Activated naive CD8-positive, alpha-beta T cell treated with anti-CD3 and anti-CD28 coated beads for 36 hours (primary cell): Measurements from ENCODE around the gene RAB37. TPM values are rescaled to one million over a fixed set of nuclear protein-coding genes. Genes with fewer than 3 reads are reported as not detected.

ENCODE experiments used
- DNase-seq: peaks from one replicate; pipeline ENCODE4 v3.0.0; 2021
- H3K27ac Mint-ChIP-seq: one replicate; pipeline ENCODE4 v1.8.0; 2022; ENCODE audit warnings: mild to moderate bottlenecking, moderate library complexity, mixed read lengths
- H3K27me3 Mint-ChIP-seq: one replicate; pipeline ENCODE4 v1.8.0; 2022; ENCODE audit warnings: mild to moderate bottlenecking, mixed read lengths
- H3K36me3 Mint-ChIP-seq: one replicate; pipeline ENCODE4 v1.8.0; 2021; ENCODE audit warnings: mild to moderate bottlenecking, mixed read lengths
- H3K4me1 Mint-ChIP-seq: one replicate; pipeline ENCODE4 v1.8.0; 2021; ENCODE audit warnings: mixed read lengths
- H3K4me3 Mint-ChIP-seq: one replicate; pipeline ENCODE4 v1.8.0; 2022; ENCODE audit warnings: mild to moderate bottlenecking, moderate library complexity, mixed read lengths
- H3K9me3 Mint-ChIP-seq: one replicate; pipeline ENCODE4 v1.8.0; 2022; ENCODE audit warnings: mixed read lengths
- total RNA-seq, 2 experiments: library from RNA; stranded (reverse); gene quantifications; one replicate each; pipeline ENCODE4 v1.2.3, GENCODE V29; 2021

The RAB37 gene
- total RNA-seq, 2 experiments from 2014 or later: 1.8 TPM

GRCh38 chr17:74737299-74738050 lies 419 bp downstream of the RAB37 start:
- Mint-ChIP-seq H3K27ac (peak overlapping the region; percentile 16), H3K4me3 (peak overlapping the region; percentile 75), H3K36me3 (no peaks in the 10 kb centered on the region), H3K27me3 (no peaks in the 10 kb centered on the region), H3K4me1 (peaks cover 46% of the 10 kb centered on the region), H3K9me3 (no peaks in the 10 kb centered on the region)
- DNase-seq: no peak

GRCh38 chr17:74738051-74738996 lies 1.3 kb downstream of the RAB37 start:
- DNase-seq: peak; percentile 80
- Mint-ChIP-seq H3K9me3 (no peaks in the 10 kb centered on the region), H3K27ac (peak overlapping the region; percentile 16), H3K36me3 (no peaks in the 10 kb centered on the region), H3K4me3 (peak overlapping the region; percentile 75), H3K27me3 (no peaks in the 10 kb centered on the region), H3K4me1 (peaks cover 54% of the 10 kb centered on the region)

GRCh38 chr17:74739227-74739831 lies 2.3 kb downstream of the RAB37 start:
- Mint-ChIP-seq H3K4me1 (peaks cover 63% of the 10 kb centered on the region), H3K4me3 (peak overlapping the region; percentile 2), H3K27me3 (no peaks in the 10 kb centered on the region), H3K36me3 (no peaks in the 10 kb centered on the region), H3K27ac (peak overlapping the region; percentile 16), H3K9me3 (peaks cover 4% of the 10 kb centered on the region)
- DNase-seq: no peak

DNA sequence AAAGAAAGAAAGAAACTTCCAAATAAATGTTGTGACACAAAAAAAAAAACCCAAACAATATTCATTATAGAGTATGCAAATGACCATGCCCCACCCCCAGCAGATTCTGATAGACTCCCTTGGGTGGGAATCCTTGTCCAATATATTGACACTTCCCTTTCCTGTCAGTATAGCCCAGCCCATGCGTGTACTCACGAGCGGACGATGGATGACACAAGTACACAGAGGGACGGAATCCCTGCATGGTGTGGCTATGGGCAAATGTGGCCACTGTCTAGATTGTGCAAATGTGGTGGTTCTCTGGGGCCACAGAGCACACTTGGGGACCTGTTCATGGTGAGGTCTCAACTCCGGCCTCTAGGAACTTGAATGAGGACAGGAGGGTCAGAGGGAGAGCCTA lies 3.1 kb downstream of the RAB37 start:
- Mint-ChIP-seq H3K4me1 (peaks cover 69% of the 10 kb centered on the region), H3K4me3 (no peak overlapping the region), H3K36me3 (no peaks in the 10 kb centered on the region), H3K27ac (no peak overlapping the region), H3K9me3 (peaks cover 4% of the 10 kb centered on the region), H3K27me3 (no peaks in the 10 kb centered on the region)
- DNase-seq: no peak

GRCh38 chr17:74740641-74741387 lies 3.8 kb downstream of the RAB37 start:
- Mint-ChIP-seq H3K4me1 (peaks cover 69% of the 10 kb centered on the region), H3K9me3 (peaks cover 4% of the 10 kb centered on the region), H3K36me3 (no peaks in the 10 kb centered on the region), H3K27ac (no peak overlapping the region), H3K27me3 (no peaks in the 10 kb centered on the region), H3K4me3 (no peak overlapping the region)
- no peak for DNase-seq

DNA sequence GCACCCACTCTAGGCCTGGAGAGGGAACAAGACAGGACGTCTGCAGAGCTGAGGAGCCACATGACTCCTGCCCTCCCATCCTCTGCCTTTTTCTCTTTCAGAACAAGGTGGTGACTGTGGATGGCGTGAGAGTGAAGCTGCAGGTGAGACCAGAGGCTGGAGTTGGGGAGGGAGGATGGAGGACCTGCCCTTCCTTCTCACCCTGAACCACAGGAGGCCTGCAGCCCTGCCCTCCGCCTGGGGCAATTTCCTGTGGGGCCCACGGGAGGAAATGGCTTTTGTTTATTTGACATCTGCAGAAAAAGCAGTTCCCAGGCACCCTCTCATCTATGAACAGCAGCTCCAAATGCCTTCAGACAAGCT lies 5.1 kb downstream of the RAB37 start:
- peak overlapping the region; percentile 90 for H3K27ac Mint-ChIP-seq
- peaks cover 77% of the 10 kb centered on the region for H3K4me1 Mint-ChIP-seq
- H3K9me3 Mint-ChIP-seq: peaks cover 4% of the 10 kb centered on the region
- H3K4me3 Mint-ChIP-seq: peak overlapping the region; percentile 44
- H3K27me3 Mint-ChIP-seq: no peaks in the 10 kb centered on the region
- peak; percentile 59 for DNase-seq
- H3K36me3 Mint-ChIP-seq: no peaks in the 10 kb centered on the region

GRCh38 chr17:74742978-74743545 lies 6.0 kb downstream of the RAB37 start:
- Mint-ChIP-seq H3K4me1 (peaks cover 75% of the 10 kb centered on the region), H3K4me3 (no peak overlapping the region), H3K27ac (peak overlapping the region; percentile 90), H3K27me3 (no peaks in the 10 kb centered on the region), H3K9me3 (peaks cover 4% of the 10 kb centered on the region), H3K36me3 (no peaks in the 10 kb centered on the region)
- DNase-seq: no peak

- no peaks in the 10 kb centered on the region for H3K36me3 Mint-ChIP-seq
- peaks cover 68% of the 10 kb centered on the region for H3K4me1 Mint-ChIP-seq
- no peak for DNase-seq
- H3K4me3 Mint-ChIP-seq: no peak overlapping the region
- peaks cover 4% of the 10 kb centered on the region for H3K9me3 Mint-ChIP-seq
- no peaks in the 10 kb centered on the region for H3K27me3 Mint-ChIP-seq
- peak overlapping the region; percentile 47 for H3K27ac Mint-ChIP-seq
Observed at GRCh38 chr17:74743755-74744154, 6.7 kb downstream of the RAB37 start.

GRCh38 chr17:74744349-74744713 lies 7.3 kb downstream of the RAB37 start:
- Mint-ChIP-seq H3K27me3 (no peaks in the 10 kb centered on the region), H3K36me3 (no peaks in the 10 kb centered on the region), H3K4me3 (no peak overlapping the region), H3K27ac (no peak overlapping the region), H3K4me1 (peaks cover 63% of the 10 kb centered on the region), H3K9me3 (peaks cover 4% of the 10 kb centered on the region)
- no peak for DNase-seq

- Mint-ChIP-seq H3K27ac (no peak overlapping the region), H3K4me3 (no peak overlapping the region), H3K4me1 (peaks cover 59% of the 10 kb centered on the region), H3K36me3 (peaks cover 5% of the 10 kb centered on the region), H3K27me3 (no peaks in the 10 kb centered on the region), H3K9me3 (peaks cover 4% of the 10 kb centered on the region)
- DNase-seq: peak; percentile 84
Observed at GRCh38 chr17:74744714-74745547, 7.9 kb downstream of the RAB37 start.

- Mint-ChIP-seq H3K9me3 (peaks cover 4% of the 10 kb centered on the region), H3K27me3 (no peaks in the 10 kb centered on the region), H3K27ac (no peak overlapping the region), H3K4me1 (peaks cover 52% of the 10 kb centered on the region), H3K36me3 (peaks cover 10% of the 10 kb centered on the region), H3K4me3 (no peak overlapping the region)
- no peak for DNase-seq
Observed at GRCh38 chr17:74745548-74746177, 8.6 kb downstream of the RAB37 start.

- H3K36me3 Mint-ChIP-seq: peaks cover 17% of the 10 kb centered on the region
- DNase-seq: no peak
- H3K4me3 Mint-ChIP-seq: no peak overlapping the region
- peak overlapping the region; percentile 30 for H3K27ac Mint-ChIP-seq
- H3K27me3 Mint-ChIP-seq: no peaks in the 10 kb centered on the region
- H3K9me3 Mint-ChIP-seq: peaks cover 4% of the 10 kb centered on the region
- H3K4me1 Mint-ChIP-seq: peaks cover 52% of the 10 kb centered on the region
Observed at GRCh38 chr17:74746376-74746775, 9.3 kb downstream of the RAB37 start.

GRCh38 chr17:74746922-74747321 lies 9.9 kb downstream of the RAB37 start:
- DNase-seq: no peak

More at GRCh38 chr17:74746922-74747321, 9.9 kb downstream of the RAB37 start:
- H3K4me3 Mint-ChIP-seq: peak overlapping the region; percentile 68
- H3K4me1 Mint-ChIP-seq: peaks cover 51% of the 10 kb centered on the region
- peaks cover 17% of the 10 kb centered on the region for H3K36me3 Mint-ChIP-seq
- no peaks in the 10 kb centered on the region for H3K27me3 Mint-ChIP-seq
- H3K9me3 Mint-ChIP-seq: peaks cover 4% of the 10 kb centered on the region
- peak overlapping the region; percentile 30 for H3K27ac Mint-ChIP-seq
